ENCODE measurements around the gene SSTR3.

SSTR3 gene

GRCh38 chr22:37214731-37215030 is 2.4 kb upstream of the SSTR3 start:
- no peak for DNase-seq (ENCODE audit: low read depth in 1 of 2, low spot score in 1 of 2)
- no peak for TF ChIP-seq POLR2AphosphoS5 (IDR thresholded peaks at IDR 0.05; ENCODE audit: low read depth)
- TF ChIP-seq, protein P1, sequence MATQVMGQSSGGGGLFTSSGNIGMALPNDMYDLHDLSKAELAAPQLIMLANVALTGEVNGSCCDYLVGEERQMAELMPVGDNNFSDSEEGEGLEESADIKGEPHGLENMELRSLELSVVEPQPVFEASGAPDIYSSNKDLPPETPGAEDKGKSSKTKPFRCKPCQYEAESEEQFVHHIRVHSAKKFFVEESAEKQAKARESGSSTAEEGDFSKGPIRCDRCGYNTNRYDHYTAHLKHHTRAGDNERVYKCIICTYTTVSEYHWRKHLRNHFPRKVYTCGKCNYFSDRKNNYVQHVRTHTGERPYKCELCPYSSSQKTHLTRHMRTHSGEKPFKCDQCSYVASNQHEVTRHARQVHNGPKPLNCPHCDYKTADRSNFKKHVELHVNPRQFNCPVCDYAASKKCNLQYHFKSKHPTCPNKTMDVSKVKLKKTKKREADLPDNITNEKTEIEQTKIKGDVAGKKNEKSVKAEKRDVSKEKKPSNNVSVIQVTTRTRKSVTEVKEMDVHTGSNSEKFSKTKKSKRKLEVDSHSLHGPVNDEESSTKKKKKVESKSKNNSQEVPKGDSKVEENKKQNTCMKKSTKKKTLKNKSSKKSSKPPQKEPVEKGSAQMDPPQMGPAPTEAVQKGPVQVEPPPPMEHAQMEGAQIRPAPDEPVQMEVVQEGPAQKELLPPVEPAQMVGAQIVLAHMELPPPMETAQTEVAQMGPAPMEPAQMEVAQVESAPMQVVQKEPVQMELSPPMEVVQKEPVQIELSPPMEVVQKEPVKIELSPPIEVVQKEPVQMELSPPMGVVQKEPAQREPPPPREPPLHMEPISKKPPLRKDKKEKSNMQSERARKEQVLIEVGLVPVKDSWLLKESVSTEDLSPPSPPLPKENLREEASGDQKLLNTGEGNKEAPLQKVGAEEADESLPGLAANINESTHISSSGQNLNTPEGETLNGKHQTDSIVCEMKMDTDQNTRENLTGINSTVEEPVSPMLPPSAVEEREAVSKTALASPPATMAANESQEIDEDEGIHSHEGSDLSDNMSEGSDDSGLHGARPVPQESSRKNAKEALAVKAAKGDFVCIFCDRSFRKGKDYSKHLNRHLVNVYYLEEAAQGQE (IDR thresholded peaks at IDR 0.05; ENCODE audit: insufficient replicate concordance, low read depth): no peak
- TF ChIP-seq SPI1 (IDR thresholded peaks at IDR 0.05; ENCODE audit: borderline replicate concordance, low read depth): no peak
- no peak for TF ChIP-seq CTCF (IDR thresholded peaks at IDR 0.05; ENCODE audit: insufficient read depth, low read length)
- no peak for TF ChIP-seq GABPA (IDR thresholded peaks at IDR 0.05; ENCODE audit: low read depth)
- Histone ChIP-seq H3K4me3 (replicated peaks; ENCODE audit: insufficient read depth, low read length) (no peak overlapping the region), H3K27me3 (ENCODE audit: insufficient read depth, poor library complexity, severe bottlenecking) (no peaks in the 10 kb centered on the region), H3K27ac (replicated peaks) (no peak overlapping the region)

DNA sequence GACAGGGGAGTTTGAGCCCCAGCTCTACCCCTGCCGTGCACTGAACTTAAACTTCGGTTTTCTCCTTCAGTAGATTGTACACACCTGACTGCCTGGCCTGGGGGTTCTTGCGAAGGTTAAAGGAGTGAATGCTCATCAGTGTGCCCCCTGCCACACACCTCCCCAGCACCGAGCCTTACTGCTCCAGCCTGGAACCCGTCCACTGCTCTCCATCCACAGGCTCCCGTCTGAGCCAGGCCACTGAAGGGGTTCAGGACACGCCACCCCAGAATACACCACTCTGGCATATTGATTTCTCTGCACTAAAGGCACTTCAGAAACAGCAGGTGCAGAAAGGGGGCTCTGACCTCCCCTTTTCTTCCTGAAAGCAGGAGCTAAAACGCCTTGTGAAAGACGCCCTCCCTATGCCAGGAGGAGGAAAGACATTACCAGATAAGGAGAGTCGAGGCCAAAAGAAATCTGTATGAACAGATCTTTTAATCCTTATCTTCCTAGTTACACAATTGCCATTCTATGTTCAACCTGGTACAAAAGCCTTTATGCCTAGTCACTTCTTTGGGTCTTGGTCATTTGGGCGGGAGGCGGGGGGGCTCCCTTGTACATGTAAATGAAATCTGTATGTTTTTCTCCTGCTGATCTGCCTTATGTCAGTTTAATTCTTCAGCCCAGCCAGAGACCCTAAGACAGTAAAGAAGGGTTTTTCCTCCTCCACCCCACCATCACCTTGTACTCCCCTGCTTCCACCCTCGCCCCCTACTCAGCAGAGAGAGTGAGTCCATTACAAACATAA is 1.9 kb upstream of the SSTR3 start:
- no peaks in the 10 kb centered on the region for H3K27me3 ChIP-seq (ENCODE audit: insufficient read depth, poor library complexity, severe bottlenecking)
- H3K4me3 ChIP-seq (replicated peaks; ENCODE audit: insufficient read depth, low read length): no peak overlapping the region
- TF ChIP-seq SPI1 (IDR thresholded peaks at IDR 0.05; ENCODE audit: borderline replicate concordance, low read depth) (no peak), POLR2AphosphoS5 (IDR thresholded peaks at IDR 0.05; ENCODE audit: low read depth) (no peak), GABPA (IDR thresholded peaks at IDR 0.05; ENCODE audit: low read depth) (no peak), CTCF (IDR thresholded peaks at IDR 0.05; ENCODE audit: insufficient read depth, low read length) (no peak)
- TF ChIP-seq, protein P1 (IDR thresholded peaks at IDR 0.05; ENCODE audit: insufficient replicate concordance, low read depth): no peak
- no peak overlapping the region for H3K27ac ChIP-seq (replicated peaks)
- DNase-seq (ENCODE audit: low read depth in 1 of 2, low spot score in 1 of 2): no peak

- Histone ChIP-seq H3K27ac (replicated peaks) (no peak overlapping the region), H3K27me3 (ENCODE audit: insufficient read depth, poor library complexity, severe bottlenecking) (no peaks in the 10 kb centered on the region), H3K4me3 (replicated peaks; ENCODE audit: insufficient read depth, low read length) (no peak overlapping the region)
- TF ChIP-seq POLR2AphosphoS5 (IDR thresholded peaks at IDR 0.05; ENCODE audit: low read depth) (no peak), CTCF (IDR thresholded peaks at IDR 0.05; ENCODE audit: insufficient read depth, low read length) (no peak), SPI1 (IDR thresholded peaks at IDR 0.05; ENCODE audit: borderline replicate concordance, low read depth) (no peak)
- TF ChIP-seq, protein P1 (IDR thresholded peaks at IDR 0.05; ENCODE audit: insufficient replicate concordance, low read depth): no peak
- no peak for DNase-seq (ENCODE audit: low read depth in 1 of 2, low spot score in 1 of 2)
Measured at GRCh38 chr22:37213218-37213855, 1.1 kb upstream of the SSTR3 start.

Data from HL-60 (cell line).